ENCODE results near the gene JPH2. TPM values are rescaled to one million over a fixed set of nuclear protein-coding genes. Genes with fewer than 3 reads are reported as not detected.
A peak's percentile ranks its signal among the peaks of the same experiment; 100 is the strongest.

JPH2 gene
- total and polyA plus RNA-seq, 3 experiments from 2014 or later: not detected

- H3K9me3 ChIP-seq (ENCODE audit: low read length): no peaks in the 10 kb centered on the region
- H3K4me1 ChIP-seq (ENCODE audit: insufficient read depth, low read length): peaks cover 55% of the 10 kb centered on the region
- peaks cover 0 to 7% of the 10 kb centered on the region in 2 donors for H3K27me3 Mint-ChIP-seq
- POLR2A ChIA-PET: no interaction called here
- no peaks in the 10 kb centered on the region for H3K9me3 Mint-ChIP-seq
- CTCF ChIA-PET: interaction anchor here (1.2 kb wide), 1 partner anchor 325 kb away, joined by 3 read pairs; no protein-coding TSS in a partner anchor
- no peak overlapping the region for H3K27ac Mint-ChIP-seq
- no peak overlapping the region for H3K4me3 ChIP-seq (ENCODE audit: low read length)
- peaks cover 6 to 32% (median 22%) of the 10 kb centered on the region in 3 donors for H3K4me1 Mint-ChIP-seq
- H3K4me3 Mint-ChIP-seq: no peak overlapping the region
- H3K27ac ChIP-seq (ENCODE audit: low read depth, low read length): no peak overlapping the region
- no peak for DNase-seq
- no peaks in the 10 kb centered on the region for H3K36me3 ChIP-seq (ENCODE audit: insufficient read depth, low read length)
- H3K36me3 Mint-ChIP-seq: no peaks in the 10 kb centered on the region
- no peaks in the 10 kb centered on the region for H3K27me3 ChIP-seq (ENCODE audit: insufficient read depth, low read length, poor library complexity, severe bottlenecking)
These were observed 111.6 kb downstream of the JPH2 start for GRCh38 chr20:44075191-44075949.

GRCh38 chr20:44074252-44075151 lies 112.5 kb downstream of the JPH2 start:
- no peaks in the 10 kb centered on the region for H3K9me3 ChIP-seq (ENCODE audit: low read length)
- peaks cover 57% of the 10 kb centered on the region for H3K4me1 ChIP-seq (ENCODE audit: insufficient read depth, low read length)
- H3K4me3 Mint-ChIP-seq: no peak overlapping the region
- no peaks in the 10 kb centered on the region for H3K9me3 Mint-ChIP-seq
- peaks cover 13 to 37% (median 27%) of the 10 kb centered on the region in 3 donors for H3K4me1 Mint-ChIP-seq
- no peaks in the 10 kb centered on the region for H3K36me3 Mint-ChIP-seq
- H3K27me3 ChIP-seq (ENCODE audit: insufficient read depth, low read length, poor library complexity, severe bottlenecking): no peaks in the 10 kb centered on the region
- H3K27ac ChIP-seq (ENCODE audit: low read depth, low read length): no peak overlapping the region
- ChIA-PET POLR2A (no interaction called here), CTCF (no interaction called here)
- DNase-seq: no peak
- H3K27me3 Mint-ChIP-seq: peaks cover 0 to 9% of the 10 kb centered on the region in 2 donors
- H3K27ac Mint-ChIP-seq: peak overlapping the region in 2 of 8 donors; percentile 25 to 53
- H3K4me3 ChIP-seq (ENCODE audit: low read length): no peak overlapping the region
- no peaks in the 10 kb centered on the region for H3K36me3 ChIP-seq (ENCODE audit: insufficient read depth, low read length)

GRCh38 chr20:44073675-44074071 lies 113.3 kb downstream of the JPH2 start:
- no peak for DNase-seq
- Histone ChIP-seq H3K36me3 (ENCODE audit: insufficient read depth, low read length) (no peaks in the 10 kb centered on the region), H3K4me1 (ENCODE audit: insufficient read depth, low read length) (peaks cover 62% of the 10 kb centered on the region), H3K27me3 (ENCODE audit: insufficient read depth, low read length, poor library complexity, severe bottlenecking) (no peaks in the 10 kb centered on the region), H3K4me3 (ENCODE audit: low read length) (no peak overlapping the region), H3K9me3 (ENCODE audit: low read length) (no peaks in the 10 kb centered on the region), H3K27ac (ENCODE audit: low read depth, low read length) (no peak overlapping the region)
- ChIA-PET POLR2A (no interaction called here), CTCF (no interaction called here)
- Mint-ChIP-seq H3K4me1 (peaks cover 19 to 45% (median 35%) of the 10 kb centered on the region in 3 donors), H3K36me3 (no peaks in the 10 kb centered on the region), H3K27me3 (peaks cover 0 to 11% of the 10 kb centered on the region in 2 donors), H3K9me3 (no peaks in the 10 kb centered on the region), H3K27ac (no peak overlapping the region), H3K4me3 (no peak overlapping the region)

- peaks cover 0 to 11% of the 10 kb centered on the region in 2 donors for H3K27me3 Mint-ChIP-seq
- DNase-seq: no peak
- H3K4me1 Mint-ChIP-seq: peaks cover 21 to 51% (median 39%) of the 10 kb centered on the region in 3 donors
- Histone ChIP-seq H3K9me3 (ENCODE audit: low read length) (no peaks in the 10 kb centered on the region), H3K27me3 (ENCODE audit: insufficient read depth, low read length, poor library complexity, severe bottlenecking) (no peaks in the 10 kb centered on the region), H3K4me1 (ENCODE audit: insufficient read depth, low read length) (peaks cover 67% of the 10 kb centered on the region), H3K36me3 (ENCODE audit: insufficient read depth, low read length) (no peaks in the 10 kb centered on the region), H3K27ac (ENCODE audit: low read depth, low read length) (no peak overlapping the region), H3K4me3 (ENCODE audit: low read length) (no peak overlapping the region)
- no peaks in the 10 kb centered on the region for H3K9me3 Mint-ChIP-seq
- no peak overlapping the region for H3K4me3 Mint-ChIP-seq
- H3K36me3 Mint-ChIP-seq: no peaks in the 10 kb centered on the region
- POLR2A ChIA-PET: interaction anchor here (0.6 kb wide), 1 partner anchor 175 kb away, joined by 5 read pairs; no protein-coding TSS in a partner anchor
- CTCF ChIA-PET: interaction anchor here (1.3 kb wide), 1 partner anchor 323 kb away, joined by 3 read pairs; no protein-coding TSS in a partner anchor
- peak overlapping the region in 2 of 8 donors; percentile 42 to 76 for H3K27ac Mint-ChIP-seq
These were observed 113.8 kb downstream of the JPH2 start for GRCh38 chr20:44073011-44073674.

- no peak for DNase-seq
- Histone ChIP-seq H3K4me1 (ENCODE audit: insufficient read depth, low read length) (peaks cover 75% of the 10 kb centered on the region), H3K27ac (ENCODE audit: low read depth, low read length) (no peak overlapping the region), H3K36me3 (ENCODE audit: insufficient read depth, low read length) (no peaks in the 10 kb centered on the region), H3K4me3 (ENCODE audit: low read length) (no peak overlapping the region), H3K9me3 (ENCODE audit: low read length) (no peaks in the 10 kb centered on the region), H3K27me3 (ENCODE audit: insufficient read depth, low read length, poor library complexity, severe bottlenecking) (no peaks in the 10 kb centered on the region)
- Mint-ChIP-seq H3K27ac (peak overlapping the region in 5 of 8 donors; percentile 19 to 72 (median 57)), H3K36me3 (no peaks in the 10 kb centered on the region), H3K27me3 (peaks cover 0 to 13% of the 10 kb centered on the region in 2 donors), H3K4me1 (peaks cover 23 to 58% (median 42%) of the 10 kb centered on the region in 3 donors), H3K4me3 (no peak overlapping the region), H3K9me3 (no peaks in the 10 kb centered on the region)
- ChIA-PET CTCF (interaction anchor here (1.3 to 4.0 kb wide), 3 partner anchors 8 to 322 kb away, joined by 3 to 24 read pairs (median 5); no protein-coding TSS in a partner anchor), POLR2A (no interaction called here)
These were observed 114.6 kb downstream of the JPH2 start for GRCh38 chr20:44072384-44072783.

GRCh38 chr20:44071526-44072111 lies 115.4 kb downstream of the JPH2 start:
- Histone ChIP-seq H3K27me3 (ENCODE audit: insufficient read depth, low read length, poor library complexity, severe bottlenecking) (no peaks in the 10 kb centered on the region), H3K9me3 (ENCODE audit: low read length) (no peaks in the 10 kb centered on the region), H3K36me3 (ENCODE audit: insufficient read depth, low read length) (no peaks in the 10 kb centered on the region), H3K4me3 (ENCODE audit: low read length) (no peak overlapping the region), H3K27ac (ENCODE audit: low read depth, low read length) (no peak overlapping the region), H3K4me1 (ENCODE audit: insufficient read depth, low read length) (peaks cover 83% of the 10 kb centered on the region)
- ChIA-PET POLR2A (no interaction called here), CTCF (interaction anchor here (1.3 to 4.0 kb wide), 3 partner anchors 9 to 321 kb away, joined by 3 to 24 read pairs (median 5); no protein-coding TSS in a partner anchor)
- Mint-ChIP-seq H3K36me3 (no peaks in the 10 kb centered on the region), H3K9me3 (no peaks in the 10 kb centered on the region), H3K27me3 (peaks cover 0 to 13% of the 10 kb centered on the region in 2 donors), H3K4me1 (peaks cover 23 to 61% (median 42%) of the 10 kb centered on the region in 3 donors), H3K4me3 (peak overlapping the region in 2 of 7 donors; percentile 17 to 28), H3K27ac (peak overlapping the region in 5 of 8 donors; percentile 1 to 93 (median 57))
- no peak for DNase-seq

- ChIA-PET CTCF (interaction anchor here (1.7 to 4.0 kb wide), 2 partner anchors 9 to 13 kb away, joined by 5 to 24 read pairs; no protein-coding TSS in a partner anchor), POLR2A (no interaction called here)
- peak overlapping the region in 1 of 7 donors; percentile 28 for H3K4me3 Mint-ChIP-seq
These were observed 115.9 kb downstream of the JPH2 start for GRCh38 chr20:44071057-44071456.

More at GRCh38 chr20:44071057-44071456, 115.9 kb downstream of the JPH2 start:
- DNase-seq: no peak
- H3K27ac Mint-ChIP-seq: peak overlapping the region in 4 of 8 donors; percentile 4 to 96 (median 52)
- H3K36me3 Mint-ChIP-seq: no peaks in the 10 kb centered on the region
- no peaks in the 10 kb centered on the region for H3K9me3 ChIP-seq (ENCODE audit: low read length)
- no peaks in the 10 kb centered on the region for H3K27me3 ChIP-seq (ENCODE audit: insufficient read depth, low read length, poor library complexity, severe bottlenecking)
- H3K4me3 ChIP-seq (ENCODE audit: low read length): peak overlapping the region; percentile 23
- peaks cover 0 to 15% of the 10 kb centered on the region in 2 donors for H3K27me3 Mint-ChIP-seq
- H3K4me1 Mint-ChIP-seq: peaks cover 23 to 61% (median 42%) of the 10 kb centered on the region in 3 donors
- no peaks in the 10 kb centered on the region for H3K36me3 ChIP-seq (ENCODE audit: insufficient read depth, low read length)
- H3K9me3 Mint-ChIP-seq: no peaks in the 10 kb centered on the region
- no peak overlapping the region for H3K27ac ChIP-seq (ENCODE audit: low read depth, low read length)
- H3K4me1 ChIP-seq (ENCODE audit: insufficient read depth, low read length): peaks cover 88% of the 10 kb centered on the region

All from CD8-positive, alpha-beta memory T cell (primary cell).